HCT116 (cell line): ENCODE results near the gene NCAPD3.

ENCODE experiments used
- CTCF ChIP-seq, 3 experiments: fragments of 200-600 bp in 1 of 3; sonication (generic) in 1 of 3; IDR thresholded peaks in 2 of 3; conservative IDR thresholded peaks in 1 of 3; 2 replicates each; pipeline ENCODE4 v1.5.1; 2012 to 2017; ENCODE audit warnings: low read depth in 2 of 3, low read length in 2 of 3, antibody characterized with exemption in 1 of 3, borderline replicate concordance in 1 of 3, control low read depth in 1 of 3, mild to moderate bottlenecking in 1 of 3, mixed read lengths in 1 of 3, mixed run types in 1 of 3, moderate library complexity in 1 of 3; ENCODE audit not compliant: insufficient read depth in 1 of 3
- EZH2 ChIP-seq: fragments of 200-600 bp; sonication (generic); IDR thresholded peaks from 2 replicates; pipeline ENCODE4 v1.6.1; 2017; ENCODE audit warnings: antibody characterized with exemption, mixed run types
- JUND ChIP-seq: IDR thresholded peaks from 2 replicates; pipeline ENCODE4 v1.6.1; 2012
- MAX ChIP-seq: IDR thresholded peaks from 2 replicates; pipeline ENCODE4 v1.6.1; 2012
- POLR2A ChIP-seq: IDR thresholded peaks from 2 replicates; pipeline ENCODE4 v1.7.0; 2011; ENCODE audit warnings: borderline replicate concordance; ENCODE audit not compliant: insufficient read depth, insufficient read length; ENCODE audit errors: extremely low read depth
- POLR2AphosphoS5 ChIP-seq: IDR thresholded peaks from 2 replicates; pipeline ENCODE4 v1.6.1; 2011; ENCODE audit warnings: mild to moderate bottlenecking, low read depth, low read length, moderate library complexity
- RAD21 ChIP-seq: IDR thresholded peaks from 2 replicates; pipeline ENCODE4 v1.6.1; 2012; ENCODE audit warnings: low read depth, mild to moderate bottlenecking
- REST ChIP-seq: IDR thresholded peaks from 2 replicates; pipeline ENCODE4 v1.6.1; 2012; ENCODE audit warnings: low read depth
- SIN3A ChIP-seq: IDR thresholded peaks from 2 replicates; pipeline ENCODE4 v1.6.1; 2012; ENCODE audit warnings: low read depth
- YY1 ChIP-seq: IDR thresholded peaks from 2 replicates; pipeline ENCODE4 v1.6.1; 2011; ENCODE audit warnings: low read length, low read depth, moderate library complexity, mild to moderate bottlenecking; ENCODE audit not compliant: insufficient replicate concordance; ENCODE audit errors: extremely low read depth
- ZBTB33 ChIP-seq: IDR thresholded peaks from 2 replicates; pipeline ENCODE4 v1.6.1; 2011; ENCODE audit warnings: mild to moderate bottlenecking, low read length, moderate library complexity; ENCODE audit not compliant: insufficient replicate concordance; ENCODE audit errors: extremely low read depth

- TF ChIP-seq CTCF (IDR thresholded peaks at IDR 0.05 in 2 of 3, conservative IDR thresholded peaks at IDR 0.05 in 1 of 3; ENCODE audit: borderline replicate concordance in 1 of 3, insufficient read depth in 1 of 3, low read depth in 2 of 3, low read length in 2 of 3) (no peak), POLR2AphosphoS5 (no peak), RAD21 (no peak), SIN3A (no peak), POLR2A (no peak), EZH2 (no peak), JUND (no peak), ZBTB33 (no peak), REST (no peak), YY1 (no peak), MAX (no peak)
These were observed 41.4 kb upstream of the NCAPD3 start for GRCh38 chr11:134264966-134265764.
